ENCODE measurements around the gene ARF3. TPM values are rescaled to one million over a fixed set of nuclear protein-coding genes. Genes with fewer than 3 reads are reported as not detected.

Gene ARF3
- total and polyA plus RNA-seq, 9 of the 15 experiments (the other 6 are each of a cell fraction or from before 2014, with no cell fraction given): 5.9 to 170 (median 64.4) TPM

GRCh38 chr12:48930475-48930874, 26.8 kb downstream of the ARF3 start:
- no peak overlapping the region for H3K4me2 ChIP-seq (ENCODE audit: insufficient read depth, low read length)
- H3K27ac ChIP-seq (ENCODE audit: extremely low read depth, low read depth, low read length): no peak overlapping the region
- H3K36me3 ChIP-seq (ENCODE audit: control insufficient read depth, insufficient read depth, low read length): peaks cover 60% of the 10 kb centered on the region
- peaks cover 4% of the 10 kb centered on the region for H3K9me1 ChIP-seq (ENCODE audit: control insufficient read depth, insufficient read depth, low read length)
- no peak for ATAC-seq
- no peaks in the 10 kb centered on the region for H3K79me2 ChIP-seq (ENCODE audit: control insufficient read depth, insufficient read depth, low read length)
- no peaks in the 10 kb centered on the region for H4K20me1 ChIP-seq (replicated peaks; ENCODE audit: control insufficient read depth, insufficient read depth, low read length)
- H3K9ac ChIP-seq (ENCODE audit: insufficient read depth in 1 of 2, low read depth in 2 of 2, low read length in 2 of 2): no peak overlapping the region
- intact Hi-C loops (cut with micrococcal nuclease) (loop anchor here (5.0 kb wide), 1 partner anchor 57 kb away; no protein-coding TSS in a partner anchor), in situ Hi-C loops (cut with MboI) (no loop called here)
- ChIA-PET CTCF (ENCODE audit: low intra/inter-chr PET ratio) (no interaction called here), POLR2A (interaction anchor here (0.6 to 1.1 kb wide), 3 partner anchors 78 to 1221 kb away, joined by 3 to 4 read pairs (median 4); partner anchors contain the start of gene DDX23)
- H3K4me3 ChIP-seq: no peak overlapping the region
- no peak for FAIRE-seq
- BruUV-seq (replicated peaks): no TSS peak
- no peaks in the 10 kb centered on the region; a peak in 1 of 5 replicates for H3K4me1 ChIP-seq (replicated peaks in 1 of 2; ENCODE audit: control insufficient read depth in 2 of 2, insufficient read depth in 2 of 2, low read length in 2 of 2)
- no peak for DNase-seq (ENCODE audit: extremely low read depth in 1 of 4, low spot score in 3 of 4)
- H3K27me3 ChIP-seq (ENCODE audit: control insufficient read depth in 2 of 2, insufficient read depth in 2 of 2, low read length in 2 of 2): no peaks in the 10 kb centered on the region
- H2AFZ ChIP-seq (ENCODE audit: low read depth, low read length): no peak overlapping the region
- TF ChIP-seq BDP1 (IDR thresholded peaks at IDR 0.05; ENCODE audit: insufficient read depth, insufficient read length) (no peak), PRPF4 (IDR thresholded peaks at IDR 0.05; ENCODE audit: insufficient read depth, low read depth, low read length, poor library complexity, severe bottlenecking) (no peak), TRIM25 (IDR thresholded peaks at IDR 0.05; ENCODE audit: borderline replicate concordance) (no peak), ZNF197 (CRISPR knock-in tag; IDR thresholded peaks at IDR 0.05; ENCODE audit: low read depth) (no peak), BCOR (IDR thresholded peaks at IDR 0.05) (no peak), THRAP3 (IDR thresholded peaks at IDR 0.05; ENCODE audit: borderline replicate concordance) (no peak), E2F3 (CRISPR knock-in tag; IDR thresholded peaks at IDR 0.05) (no peak), ARID4B (CRISPR knock-in tag; IDR thresholded peaks at IDR 0.05) (no peak)
- 81% methylated on average over 4 of the region's 4 CpGs for WGBS (ENCODE audit: insufficient coverage, low coverage, missing lambda C conversion rate)
- H3K9me3 ChIP-seq (replicated peaks; ENCODE audit: control insufficient read depth, insufficient read depth, low read depth, low read length): no peaks in the 10 kb centered on the region

Data from K562 (cell line).